ENCODE measurements around the gene PUS1.

Gene PUS1

DNA sequence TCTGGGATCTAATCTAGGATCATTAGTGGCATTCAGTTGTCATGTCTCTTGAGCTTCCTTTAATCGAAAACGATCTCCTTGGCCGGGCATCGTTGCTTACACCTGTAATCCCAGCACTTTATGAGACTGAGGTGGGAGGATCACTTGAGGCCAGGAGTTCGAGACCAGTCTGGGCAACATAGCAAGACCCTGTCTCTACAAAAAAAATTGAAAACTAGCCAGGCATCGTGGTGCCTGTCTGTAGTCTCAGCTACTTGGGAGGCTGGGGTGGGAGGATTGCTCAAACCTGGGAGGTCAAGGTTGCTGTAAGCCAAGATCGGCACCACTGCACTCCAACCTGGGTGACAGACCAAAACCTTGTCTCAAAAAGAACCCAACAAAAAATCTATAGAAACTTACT, 9.0 kb downstream of the PUS1 start:
- Histone ChIP-seq H3K18ac (ENCODE audit: low read length) (no peak overlapping the region), H3K27me3 (ENCODE audit: control insufficient read depth in 3 of 3, insufficient read depth in 3 of 3, low read depth in 1 of 3, low read length in 3 of 3) (no peaks in the 10 kb centered on the region), H4K91ac (ENCODE audit: low read depth, low read length, poor library complexity) (no peak overlapping the region), H3K9ac (ENCODE audit: low read depth, low read length, poor library complexity) (no peak overlapping the region), H2BK120ac (ENCODE audit: low read depth, low read length) (no peak overlapping the region), H3K4ac (ENCODE audit: low read length) (no peak overlapping the region), H2BK12ac (ENCODE audit: low read length) (no peak overlapping the region), H2AK5ac (ENCODE audit: low read depth, low read length) (no peak overlapping the region), H2BK15ac (ENCODE audit: low read length) (no peak overlapping the region), H3K4me3 (ENCODE audit: low read length in 2 of 2) (no peak overlapping the region), H3K14ac (ENCODE audit: low read length) (no peak overlapping the region), H3K36me3 (replicated peaks in 1 of 2; ENCODE audit: control insufficient read depth in 2 of 2, insufficient read depth in 2 of 2, low read length in 2 of 2) (peaks cover 32 to 87% of the 10 kb centered on the region in 2 donors), H3K4me1 (ENCODE audit: control insufficient read depth in 2 of 2, insufficient read depth in 1 of 2, low read depth in 1 of 2, low read length in 2 of 2) (no peaks in the 10 kb centered on the region), H2BK5ac (ENCODE audit: low read length) (no peak overlapping the region), H3K4me2 (ENCODE audit: insufficient read depth, low read length, poor library complexity, severe bottlenecking) (no peak overlapping the region), H3K79me1 (ENCODE audit: low read depth, low read length) (peaks cover 9% of the 10 kb centered on the region), H3K9me3 (replicated peaks in 1 of 2; ENCODE audit: control insufficient read depth in 2 of 2, insufficient read depth in 1 of 2, low read depth in 1 of 2, low read length in 2 of 2) (no peaks in the 10 kb centered on the region), H3K27ac (replicated peaks; ENCODE audit: low read length) (no peak overlapping the region), H3K23ac (ENCODE audit: low read depth, low read length, poor library complexity) (no peak overlapping the region), H2AFZ (ENCODE audit: low read length) (no peak overlapping the region), H4K8ac (ENCODE audit: low read depth, low read length) (no peak overlapping the region)
- DNase-seq (ENCODE audit: low spot score), result no peak
- no CpG with 5 or more reads among the region's 7 CpGs for WGBS, 2 donors (ENCODE audit: extremely low coverage in 2 of 2, insufficient read length in 2 of 2, insufficient replicate concordance in 1 of 2)

DNA sequence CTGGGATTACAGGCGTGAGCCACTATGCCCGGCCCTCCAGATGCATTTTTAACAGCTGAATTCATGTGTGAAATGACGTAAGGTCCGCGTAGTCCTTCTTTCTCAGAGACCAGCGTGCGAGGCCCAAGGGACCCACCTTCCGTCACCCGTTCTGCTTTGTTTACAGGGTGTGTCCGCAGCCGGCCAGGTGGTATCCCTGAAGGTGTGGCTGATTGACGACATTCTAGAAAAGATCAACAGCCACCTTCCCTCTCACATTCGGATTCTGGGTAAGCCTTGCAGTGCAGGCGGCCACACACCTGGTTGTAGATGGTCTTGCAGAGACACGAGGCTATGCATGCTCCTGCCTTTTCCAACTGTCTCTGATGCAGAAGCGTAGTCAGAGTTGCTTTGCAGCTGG, 9.9 kb downstream of the PUS1 start:
- Histone ChIP-seq H3K79me1 (ENCODE audit: low read depth, low read length) (peaks cover 6% of the 10 kb centered on the region), H2AFZ (ENCODE audit: low read length) (no peak overlapping the region), H2BK15ac (ENCODE audit: low read length) (no peak overlapping the region), H3K23ac (ENCODE audit: low read depth, low read length, poor library complexity) (no peak overlapping the region), H3K9me3 (replicated peaks in 1 of 2; ENCODE audit: control insufficient read depth in 2 of 2, insufficient read depth in 1 of 2, low read depth in 1 of 2, low read length in 2 of 2) (no peaks in the 10 kb centered on the region), H3K14ac (ENCODE audit: low read length) (no peak overlapping the region), H4K91ac (ENCODE audit: low read depth, low read length, poor library complexity) (no peak overlapping the region), H3K4ac (ENCODE audit: low read length) (no peak overlapping the region), H3K4me3 (ENCODE audit: low read length in 2 of 2) (no peak overlapping the region), H3K4me2 (ENCODE audit: insufficient read depth, low read length, poor library complexity, severe bottlenecking) (no peak overlapping the region), H3K18ac (ENCODE audit: low read length) (no peak overlapping the region), H4K8ac (ENCODE audit: low read depth, low read length) (no peak overlapping the region), H3K27ac (replicated peaks; ENCODE audit: low read length) (no peak overlapping the region), H2AK5ac (ENCODE audit: low read depth, low read length) (no peak overlapping the region), H3K9ac (ENCODE audit: low read depth, low read length, poor library complexity) (no peak overlapping the region), H3K36me3 (replicated peaks in 1 of 2; ENCODE audit: control insufficient read depth in 2 of 2, insufficient read depth in 2 of 2, low read length in 2 of 2) (peaks cover 32 to 87% of the 10 kb centered on the region in 2 donors), H2BK120ac (ENCODE audit: low read depth, low read length) (no peak overlapping the region), H3K27me3 (ENCODE audit: control insufficient read depth in 3 of 3, insufficient read depth in 3 of 3, low read depth in 1 of 3, low read length in 3 of 3) (no peaks in the 10 kb centered on the region), H2BK12ac (ENCODE audit: low read length) (no peak overlapping the region), H2BK5ac (ENCODE audit: low read length) (no peak overlapping the region), H3K4me1 (ENCODE audit: control insufficient read depth in 2 of 2, insufficient read depth in 1 of 2, low read depth in 1 of 2, low read length in 2 of 2) (no peaks in the 10 kb centered on the region)
- no peak for DNase-seq (ENCODE audit: low spot score)
- WGBS, 2 donors (ENCODE audit: extremely low coverage in 2 of 2, insufficient read length in 2 of 2, insufficient replicate concordance in 1 of 2), result no CpG with 5 or more reads among the region's 16 CpGs

DNA sequence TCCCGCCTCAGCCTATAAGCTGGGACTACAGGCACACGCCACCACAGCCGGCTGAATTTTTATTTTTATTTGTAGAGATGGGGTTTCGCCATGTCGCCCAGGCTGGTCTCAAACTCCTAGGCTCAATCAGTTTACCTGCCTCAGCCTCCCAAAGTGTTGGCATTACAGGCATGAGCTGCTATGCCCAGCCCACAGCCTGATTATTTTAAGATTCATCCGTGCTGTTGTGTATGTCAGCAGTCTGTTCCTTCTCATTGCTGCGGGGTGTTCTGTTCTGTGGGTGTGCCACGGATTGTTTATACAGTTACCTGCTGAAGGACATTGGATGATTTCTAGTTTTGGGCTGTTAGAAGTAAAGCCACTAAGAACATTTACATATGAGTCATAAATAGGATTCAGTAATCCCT, 11.1 kb downstream of the PUS1 start:
- Histone ChIP-seq H2AK5ac (ENCODE audit: low read depth, low read length) (no peak overlapping the region), H2BK12ac (ENCODE audit: low read length) (no peak overlapping the region), H3K4me1 (ENCODE audit: control insufficient read depth in 2 of 2, insufficient read depth in 1 of 2, low read depth in 1 of 2, low read length in 2 of 2) (no peaks in the 10 kb centered on the region), H3K4ac (ENCODE audit: low read length) (no peak overlapping the region), H2BK5ac (ENCODE audit: low read length) (no peak overlapping the region), H3K18ac (ENCODE audit: low read length) (no peak overlapping the region), H3K9me3 (replicated peaks in 1 of 2; ENCODE audit: control insufficient read depth in 2 of 2, insufficient read depth in 1 of 2, low read depth in 1 of 2, low read length in 2 of 2) (peaks cover 0 to 4% of the 10 kb centered on the region in 2 donors), H3K9ac (ENCODE audit: low read depth, low read length, poor library complexity) (no peak overlapping the region), H4K8ac (ENCODE audit: low read depth, low read length) (no peak overlapping the region), H2AFZ (ENCODE audit: low read length) (no peak overlapping the region), H3K4me2 (ENCODE audit: insufficient read depth, low read length, poor library complexity, severe bottlenecking) (no peak overlapping the region), H2BK120ac (ENCODE audit: low read depth, low read length) (no peak overlapping the region), H3K27me3 (ENCODE audit: control insufficient read depth in 3 of 3, insufficient read depth in 3 of 3, low read depth in 1 of 3, low read length in 3 of 3) (peaks cover 0 to 2% (median 0%) of the 10 kb centered on the region in 3 experiments), H4K91ac (ENCODE audit: low read depth, low read length, poor library complexity) (no peak overlapping the region), H3K23ac (ENCODE audit: low read depth, low read length, poor library complexity) (no peak overlapping the region), H3K79me1 (ENCODE audit: low read depth, low read length) (peaks cover 6% of the 10 kb centered on the region), H3K4me3 (ENCODE audit: low read length in 2 of 2) (no peak overlapping the region), H2BK15ac (ENCODE audit: low read length) (no peak overlapping the region), H3K14ac (ENCODE audit: low read length) (no peak overlapping the region), H3K36me3 (replicated peaks in 1 of 2; ENCODE audit: control insufficient read depth in 2 of 2, insufficient read depth in 2 of 2, low read length in 2 of 2) (peaks cover 37 to 86% of the 10 kb centered on the region in 2 donors), H3K27ac (replicated peaks; ENCODE audit: low read length) (no peak overlapping the region)
- WGBS, 2 donors (ENCODE audit: extremely low coverage in 2 of 2, insufficient read length in 2 of 2, insufficient replicate concordance in 1 of 2), result no CpG with 5 or more reads among the region's 8 CpGs
- no peak for DNase-seq (ENCODE audit: low spot score)

DNA sequence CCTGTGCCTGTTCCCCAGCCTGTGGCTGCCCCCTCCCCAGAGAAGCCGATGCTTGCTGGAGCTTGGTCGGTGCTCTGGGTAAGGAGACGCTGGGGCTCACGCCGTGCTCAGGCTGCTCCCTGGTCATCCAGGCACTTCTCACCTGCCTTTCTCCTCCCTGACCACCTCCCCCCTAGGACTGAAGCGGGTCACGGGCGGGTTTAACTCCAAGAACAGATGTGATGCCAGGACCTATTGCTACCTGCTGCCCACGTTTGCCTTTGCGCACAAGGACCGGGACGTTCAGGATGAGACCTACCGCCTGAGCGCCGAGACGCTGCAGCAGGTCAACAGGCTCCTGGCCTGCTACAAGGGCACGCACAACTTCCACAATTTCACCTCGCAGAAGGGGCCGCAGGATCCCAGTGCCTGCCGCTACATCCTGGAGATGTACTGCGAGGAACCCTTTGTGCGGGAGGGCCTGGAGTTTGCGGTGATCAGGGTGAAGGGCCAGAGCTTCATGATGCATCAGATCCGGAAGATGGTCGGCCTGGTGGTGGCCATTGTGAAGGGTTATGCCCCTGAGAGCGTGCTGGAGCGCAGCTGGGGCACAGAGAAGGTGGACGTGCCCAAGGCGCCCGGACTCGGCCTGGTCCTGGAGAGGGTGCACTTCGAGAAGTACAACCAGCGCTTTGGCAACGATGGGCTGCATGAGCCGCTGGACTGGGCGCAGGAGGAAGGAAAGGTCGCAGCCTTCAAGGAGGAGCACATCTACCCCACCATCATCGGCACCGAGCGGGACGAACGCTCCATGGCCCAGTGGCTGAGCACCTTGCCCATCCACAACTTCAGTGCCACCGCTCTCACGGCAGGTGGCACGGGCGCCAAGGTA, 12.3 kb downstream of the PUS1 start:
- no peak overlapping the region for H3K4ac ChIP-seq (ENCODE audit: low read length)
- H3K9ac ChIP-seq (ENCODE audit: low read depth, low read length, poor library complexity), result peak overlapping the region; percentile 21
- H3K4me3 ChIP-seq (ENCODE audit: low read length in 2 of 2), result peak overlapping the region in 1 of 2 donors; percentile 20
- no peaks in the 10 kb centered on the region for H3K4me1 ChIP-seq (ENCODE audit: control insufficient read depth in 2 of 2, insufficient read depth in 1 of 2, low read depth in 1 of 2, low read length in 2 of 2)
- peaks cover 38 to 77% of the 10 kb centered on the region in 2 donors for H3K36me3 ChIP-seq (replicated peaks in 1 of 2; ENCODE audit: control insufficient read depth in 2 of 2, insufficient read depth in 2 of 2, low read length in 2 of 2)
- no peak overlapping the region for H2BK12ac ChIP-seq (ENCODE audit: low read length)
- H4K8ac ChIP-seq (ENCODE audit: low read depth, low read length), result no peak overlapping the region
- no peak overlapping the region for H3K4me2 ChIP-seq (ENCODE audit: insufficient read depth, low read length, poor library complexity, severe bottlenecking)
- no peak overlapping the region for H3K27ac ChIP-seq (replicated peaks; ENCODE audit: low read length)
- H2BK5ac ChIP-seq (ENCODE audit: low read length), result peak overlapping the region; percentile 66
- no peak for DNase-seq (ENCODE audit: low spot score)
- H2AFZ ChIP-seq (ENCODE audit: low read length), result no peak overlapping the region
- no peak overlapping the region for H2AK5ac ChIP-seq (ENCODE audit: low read depth, low read length)
- H3K23ac ChIP-seq (ENCODE audit: low read depth, low read length, poor library complexity), result peak overlapping the region; percentile 73
- no peak overlapping the region for H3K14ac ChIP-seq (ENCODE audit: low read length)
- WGBS, 2 donors (ENCODE audit: extremely low coverage in 2 of 2, insufficient read length in 2 of 2, insufficient replicate concordance in 1 of 2), result no CpG with 5 or more reads among the region's 46 CpGs
- no peak overlapping the region for H3K18ac ChIP-seq (ENCODE audit: low read length)
- H3K27me3 ChIP-seq (ENCODE audit: control insufficient read depth in 3 of 3, insufficient read depth in 3 of 3, low read depth in 1 of 3, low read length in 3 of 3), result peaks cover 0 to 2% (median 0%) of the 10 kb centered on the region in 3 experiments
- H3K79me1 ChIP-seq (ENCODE audit: low read depth, low read length), result peaks cover 6% of the 10 kb centered on the region
- peaks cover 0 to 4% of the 10 kb centered on the region in 2 donors for H3K9me3 ChIP-seq (replicated peaks in 1 of 2; ENCODE audit: control insufficient read depth in 2 of 2, insufficient read depth in 1 of 2, low read depth in 1 of 2, low read length in 2 of 2)
- no peak overlapping the region for H4K91ac ChIP-seq (ENCODE audit: low read depth, low read length, poor library complexity)
- no peak overlapping the region for H2BK15ac ChIP-seq (ENCODE audit: low read length)
- H2BK120ac ChIP-seq (ENCODE audit: low read depth, low read length), result no peak overlapping the region

Data from neuronal stem cell (in vitro differentiated cells).